H1 (cell line): ENCODE results near the gene TMEM89. TPM values are rescaled to one million over a fixed set of nuclear protein-coding genes. Genes with fewer than 3 reads are reported as not detected.

Source experiments
- CTCF ChIA-PET: fragments of 300-600 bp; sonication (Branson Sonifier 250); formaldehyde crosslinking; loops from one replicate; lab custom pipeline; 2021; ENCODE audit not compliant: partially characterized antibody; lab: Charles Lee
- POLR2A ChIA-PET: fragments of 300-600 bp; sonication (Branson Sonifier 250); formaldehyde crosslinking; loops from one replicate; lab custom pipeline; 2021; ENCODE audit warnings: inconsistent platforms; ENCODE audit not compliant: partially characterized antibody; lab: Charles Lee
- DNase-seq, 2 experiments: peaks; one replicate each; pipeline versions ENCODE4 v3.0.0 to v3.0.0-alpha.2; 2010 to 2022; ENCODE audit warnings: low spot score in 2 of 2, low read depth in 1 of 2, mixed read lengths in 1 of 2
- FAIRE-seq: peaks from 2 replicates; lab custom pipeline; 2011; peaks lifted over from hg19 to GRCh38; lab: Jason Lieb, UNC
- H2AFZ ChIP-seq: 2 replicates; pipeline ENCODE4 v1.8.1; 2012; ENCODE audit warnings: low read length, inconsistent platforms
- H2AK5ac ChIP-seq: 2 replicates; pipeline ENCODE4 v1.6.1; 2013; ENCODE audit warnings: low read depth, low read length
- H2BK120ac ChIP-seq: replicated peaks from 2 replicates; pipeline ENCODE3; 2013; ENCODE audit warnings: low read depth, low read length, inconsistent platforms
- H2BK12ac ChIP-seq: 2 replicates; pipeline ENCODE4 v1.6.1; 2013; ENCODE audit warnings: low read depth, low read length
- H2BK15ac ChIP-seq: 2 replicates; pipeline ENCODE4 v1.6.1; 2013; ENCODE audit warnings: low read length
- H2BK20ac ChIP-seq: 2 replicates; pipeline ENCODE4 v1.6.1; 2013; ENCODE audit warnings: low read length
- H2BK5ac ChIP-seq: 2 replicates; pipeline ENCODE4 v1.6.1; 2013; ENCODE audit warnings: low read depth, low read length
- H3K14ac ChIP-seq: 2 replicates; pipeline ENCODE4 v1.6.1; 2013; ENCODE audit warnings: inconsistent platforms; ENCODE audit not compliant: insufficient read length
- H3K18ac ChIP-seq: 2 replicates; pipeline ENCODE4 v1.6.1; 2013; ENCODE audit warnings: low read length; ENCODE audit errors: extremely low read depth
- H3K23ac ChIP-seq: 2 replicates; pipeline ENCODE4 v1.6.1; 2013; ENCODE audit warnings: inconsistent platforms; ENCODE audit not compliant: insufficient read length
- H3K23me2 ChIP-seq: 2 replicates; pipeline ENCODE4 v1.6.1; 2013; ENCODE audit warnings: low read depth, low read length
- H3K27ac ChIP-seq: 2 replicates; pipeline ENCODE4 v1.6.1; 2011; ENCODE audit warnings: low read depth, low read length, inconsistent platforms
- H3K27me3 ChIP-seq, 4 experiments: replicated peaks in 1 of 4; 1 replicate in 1 of 4; 2 replicates in 3 of 4; pipeline versions ENCODE4 v1.6.1 to v1.8.1; 2011 to 2013; ENCODE audit warnings: low read length in 3 of 4, mild to moderate bottlenecking in 3 of 4, inconsistent platforms in 2 of 4, mixed read lengths in 2 of 4, moderate library complexity in 1 of 4; ENCODE audit not compliant: control insufficient read depth in 3 of 4, insufficient read depth in 3 of 4; ENCODE audit errors: extremely low read depth in 1 of 4
- H3K36me3 ChIP-seq, 4 experiments: 2 replicates each; pipeline versions ENCODE4 v1.6.1 to v1.8.1; 2011 to 2013; ENCODE audit warnings: mild to moderate bottlenecking in 4 of 4, low read length in 3 of 4, moderate library complexity in 2 of 4, control low read depth in 1 of 4, inconsistent platforms in 1 of 4; ENCODE audit not compliant: insufficient read depth in 4 of 4, control insufficient read depth in 2 of 4
- H3K4ac ChIP-seq: replicated peaks from 2 replicates; pipeline ENCODE3; 2013; ENCODE audit warnings: low read length, low read depth, mixed read lengths, inconsistent platforms; ENCODE audit not compliant: insufficient read length
- H3K4me1 ChIP-seq, 4 experiments: replicated peaks in 1 of 4; 1 replicate in 1 of 4; 2 replicates in 3 of 4; pipeline versions ENCODE4 v1.6.1 to v1.8.1; 2011 to 2013; ENCODE audit warnings: low read length in 3 of 4, inconsistent platforms in 2 of 4, mixed read lengths in 1 of 4; ENCODE audit not compliant: insufficient read depth in 4 of 4, control insufficient read depth in 3 of 4
- H3K4me2 ChIP-seq, 2 experiments: 2 replicates each; pipeline versions ENCODE4 v1.6.1 to v1.8.1; 2011 to 2013; ENCODE audit warnings: low read depth in 2 of 2, low read length in 2 of 2, control low read depth in 1 of 2, inconsistent platforms in 1 of 2, mild to moderate bottlenecking in 1 of 2; ENCODE audit not compliant: insufficient read depth in 1 of 2
- H3K4me3 ChIP-seq, 4 experiments: fragments of 200-600, 300-600 bp in 1 of 4; sonication (generic), shearing (Covaris generic), sonication (Bioruptor Twin) in 1 of 4; 2 replicates each; pipeline versions ENCODE4 v1.5.1 to v1.8.1; 2011 to 2016; ENCODE audit warnings: low read length in 4 of 4, low read depth in 3 of 4, control low read depth in 2 of 4, inconsistent platforms in 2 of 4, mild to moderate bottlenecking in 2 of 4, mixed read lengths in 1 of 4, moderate library complexity in 1 of 4; ENCODE audit not compliant: insufficient read depth in 2 of 4; ENCODE audit errors: extremely low read depth in 1 of 4
- H3K56ac ChIP-seq: replicated peaks from 2 replicates; pipeline ENCODE3; 2013; ENCODE audit warnings: low read depth, mild to moderate bottlenecking, mixed read lengths, low read length, inconsistent platforms; ENCODE audit not compliant: insufficient read length
- H3K79me1 ChIP-seq: 2 replicates; pipeline ENCODE4 v1.6.1; 2013; ENCODE audit warnings: low read depth, low read length, control low read depth
- H3K79me2 ChIP-seq, 2 experiments: 2 replicates each; pipeline versions ENCODE4 v1.6.1 to v1.8.1; 2012 to 2013; ENCODE audit warnings: low read length in 2 of 2, mild to moderate bottlenecking in 2 of 2, inconsistent platforms in 1 of 2; ENCODE audit not compliant: insufficient read depth in 2 of 2, control insufficient read depth in 1 of 2
- H3K9ac ChIP-seq, 4 experiments: replicated peaks in 1 of 4; 1 replicate in 1 of 4; 2 replicates in 3 of 4; pipeline versions ENCODE4 v1.6.1 to v1.8.1; 2011 to 2013; ENCODE audit warnings: low read depth in 3 of 4, low read length in 3 of 4, control low read depth in 2 of 4, mild to moderate bottlenecking in 2 of 4, moderate library complexity in 2 of 4, inconsistent platforms in 1 of 4; ENCODE audit errors: extremely low read depth in 1 of 4
- H3K9me3 ChIP-seq, 2 experiments: 2 replicates each; pipeline versions ENCODE4 v1.6.1 to v1.8.1; 2012 to 2013; ENCODE audit warnings: mild to moderate bottlenecking in 2 of 2, moderate library complexity in 2 of 2, control low read depth in 1 of 2, inconsistent platforms in 1 of 2, low read depth in 1 of 2, low read length in 1 of 2, mixed read lengths in 1 of 2; ENCODE audit not compliant: insufficient read depth in 2 of 2
- H4K20me1 ChIP-seq, 2 experiments: replicated peaks in 1 of 2; 2 replicates each; pipeline versions ENCODE3 to v1.8.1; 2011 to 2013; ENCODE audit warnings: inconsistent platforms in 2 of 2, low read length in 2 of 2, mild to moderate bottlenecking in 1 of 2; ENCODE audit not compliant: insufficient read depth in 2 of 2, control insufficient read depth in 1 of 2
- H4K5ac ChIP-seq: 2 replicates; pipeline ENCODE4 v1.6.1; 2013; ENCODE audit warnings: low read length, low read depth, mixed read lengths, inconsistent platforms; ENCODE audit not compliant: insufficient read length
- H4K8ac ChIP-seq: 2 replicates; pipeline ENCODE4 v1.8.0; 2013; ENCODE audit warnings: mild to moderate bottlenecking, moderate library complexity, low read length, inconsistent platforms; ENCODE audit not compliant: insufficient read depth; ENCODE audit errors: extremely low read depth
- H4K91ac ChIP-seq: replicated peaks from 2 replicates; pipeline ENCODE3; 2013; ENCODE audit warnings: low read length, mixed read lengths, inconsistent platforms; ENCODE audit not compliant: insufficient read length
- CTBP2 ChIP-seq: IDR thresholded peaks from 2 replicates; pipeline ENCODE4 v1.7.0; 2011; ENCODE audit warnings: borderline replicate concordance, mild to moderate bottlenecking, moderate library complexity, mixed read lengths, low read length; ENCODE audit not compliant: insufficient read depth, insufficient read length
- CTCF ChIP-seq, 3 experiments: IDR thresholded peaks; 1 replicate in 2 of 3; 2 replicates in 1 of 3; pipeline versions ENCODE4 v1.5.1 to v1.6.1; 2011; ENCODE audit warnings: low read length in 3 of 3, mild to moderate bottlenecking in 3 of 3, inconsistent platforms in 2 of 3, low read depth in 1 of 3, moderate library complexity in 1 of 3; ENCODE audit not compliant: insufficient read depth in 1 of 3; ENCODE audit errors: control extremely low read depth in 1 of 3
- EZH2 ChIP-seq: fragments of 200-600 bp; sonication (generic); IDR thresholded peaks from 2 replicates; pipeline ENCODE4 v1.7.1; 2012; ENCODE audit warnings: low read depth, mild to moderate bottlenecking, moderate library complexity, low read length, inconsistent platforms; ENCODE audit not compliant: severe bottlenecking
- GABPA ChIP-seq: IDR thresholded peaks from 2 replicates; pipeline ENCODE4 v1.6.1; 2011; ENCODE audit warnings: mild to moderate bottlenecking, low read length, moderate library complexity, borderline replicate concordance; ENCODE audit not compliant: insufficient read depth
- RFX5 ChIP-seq: IDR thresholded peaks from 2 replicates; pipeline ENCODE4 v1.6.1; 2011; ENCODE audit warnings: low read depth, low read length, improper control_type of control experiment, borderline replicate concordance
- SUZ12 ChIP-seq: fragments of 200-600 bp; sonication (generic); IDR thresholded peaks from 2 replicates; pipeline ENCODE4 v1.6.1; 2012; ENCODE audit warnings: mild to moderate bottlenecking, inconsistent platforms, low read length, moderate library complexity, mixed read lengths
- TAF7 ChIP-seq: optimal IDR thresholded peaks from 2 replicates; pipeline ENCODE3; 2011; ENCODE audit warnings: low read depth, mild to moderate bottlenecking, inconsistent platforms, low read length, moderate library complexity, borderline replicate concordance
- TCF12 ChIP-seq: IDR thresholded peaks from 2 replicates; pipeline ENCODE4 v1.6.1; 2011; ENCODE audit warnings: low read depth, mild to moderate bottlenecking, low read length
- WGBS, 2 experiments: shearing (Covaris generic) in 1 of 2; methylation state at CpG; one replicate each; pipeline versions ENCODE4 v1.1.6 to v1.1.7; 2013 to 2015; ENCODE audit warnings: low lambda C conversion rate in 2 of 2, mixed read lengths in 2 of 2, inconsistent platforms in 1 of 2, low coverage in 1 of 2, missing lambda C conversion rate in 1 of 2; ENCODE audit not compliant: insufficient replicate concordance in 2 of 2, insufficient coverage in 1 of 2, insufficient read length in 1 of 2; ENCODE audit errors: extremely low coverage in 1 of 2, missing lambda C conversion rate in 1 of 2; 5-methylcytosine and 5-hydroxymethylcytosine counted together
- polyA plus RNA-seq, 7 experiments: library from polyadenylated mRNA; depleted of rRNA in 3 of 7; stranded (reverse) in 5 of 7; unstranded in 2 of 7; fragments of >200 nt in 5 of 7; fragments of 200-250 nt in 2 of 7; gene quantifications; 1 replicate in 5 of 7; 2 replicates in 1 of 7; 4 replicates in 1 of 7; pipeline versions ENCODE4 v1.2.1 to v1.2.3, GENCODE V29; 2011 to 2013; ENCODE audit warnings: missing spikeins in 2 of 7, mixed read lengths in 2 of 7
- total RNA-seq: library from RNA; stranded (reverse); fragmentation: NEBNext Ultra II Directional; extraction: Animal tissue kit (Norgen Biotek cat#: 25700); gene quantifications from 2 replicates; pipeline ENCODE4 v1.2.1, GENCODE V29; 2021

TMEM89 gene
- total and polyA plus RNA-seq, 2 of the 8 experiments (the other 6 are each of a cell fraction or from before 2014, with no cell fraction given): not detected

- CTCF ChIA-PET: interaction anchor here (1.2 kb wide), 1 partner anchor 164 kb away, joined by 3 read pairs; no protein-coding TSS in a partner anchor
- WGBS, 2 experiments: 95% methylated on average over 12 of the region's 12 CpGs; no CpG with 5 or more reads in 1 of the 2 experiments
- no peak for TF ChIP-seq CTBP2
- no peak for TF ChIP-seq CTCF (IDR thresholded peaks at IDR 0.05; ENCODE audit: control extremely low read depth in 1 of 3, insufficient read depth in 1 of 3, low read depth in 1 of 3, low read length in 3 of 3)
- no peak for TF ChIP-seq TAF7
- no peak for TF ChIP-seq EZH2
- TF ChIP-seq TCF12: no peak
- no peak for TF ChIP-seq RFX5
- no peak for TF ChIP-seq SUZ12
- no peak for TF ChIP-seq GABPA
These were observed 21.9 kb downstream of the TMEM89 start for GRCh38 chr3:48599509-48600285.

More at GRCh38 chr3:48599509-48600285, 21.9 kb downstream of the TMEM89 start:
- Histone ChIP-seq H4K91ac (no peak overlapping the region), H4K20me1 (peaks cover 4 to 44% of the 10 kb centered on the region in 2 experiments), H3K56ac (no peak overlapping the region), H3K9me3 (no peaks in the 10 kb centered on the region), H3K27me3 (peaks cover 0 to 3% (median 0%) of the 10 kb centered on the region in 4 experiments; a peak in 2 of 7 replicates), H2BK5ac (no peak overlapping the region), H3K4me3 (no peak overlapping the region), H3K14ac (no peak overlapping the region), H3K23me2 (peaks cover 1% of the 10 kb centered on the region; the same call in 1 of the 2 replicates), H4K5ac (no peak overlapping the region), H3K4ac (no peak overlapping the region), H4K8ac (no peak overlapping the region), H2BK120ac (no peak overlapping the region), H2BK20ac (no peak overlapping the region), H3K79me1 (peaks cover 2% of the 10 kb centered on the region; the same call in 1 of the 2 replicates), H2AK5ac (no peak overlapping the region), H2AFZ (no peak overlapping the region), H3K79me2 (no peaks in the 10 kb centered on the region; a peak in 1 of 4 replicates), H2BK15ac (no peak overlapping the region), H3K23ac (no peak overlapping the region), H3K4me1 (peaks cover 3 to 12% (median 10%) of the 10 kb centered on the region in 4 experiments; a peak in 6 of 7 replicates), H3K18ac (no peak overlapping the region), H3K9ac (no peak overlapping the region), H2BK12ac (no peak overlapping the region), H3K4me2 (no peak overlapping the region), H3K36me3 (peaks cover 42 to 59% (median 55%) of the 10 kb centered on the region in 4 experiments), H3K27ac (no peak overlapping the region)
- POLR2A ChIA-PET: interaction anchor here (0.6 to 4.2 kb wide), 4 partner anchors 11 to 155 kb away, joined by 4 to 22 read pairs (median 10); partner anchors contain the start of gene SLC26A6
- DNase-seq (no peak), FAIRE-seq (no peak)
